Measurements from ENCODE around the gene MRAS.
"Not testable (repeated sequence)": the region's sequence is repeated elsewhere in the genome, so short reads cannot be mapped to it uniquely, and the experiment has no call there.

MRAS gene

DNA sequence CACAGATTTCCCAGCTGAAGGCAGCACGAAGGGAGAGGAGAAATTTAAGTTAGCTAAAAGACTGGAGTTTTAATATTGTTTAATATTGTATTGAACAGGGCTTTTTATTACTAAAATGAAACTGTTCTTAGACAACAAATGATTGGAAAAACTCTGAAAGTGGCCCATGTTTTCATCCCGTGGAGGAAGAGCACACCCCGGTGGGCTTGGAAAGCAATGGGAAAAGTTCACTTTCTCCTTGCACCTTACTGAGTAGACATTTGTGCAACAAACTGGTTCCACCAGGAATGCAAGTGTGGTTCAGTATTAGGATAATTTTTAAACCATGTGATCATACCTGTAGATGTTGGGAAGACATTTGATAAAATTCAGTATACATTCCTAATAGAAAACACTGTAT is 77.8 kb downstream of the MRAS start:
- DNase-seq = no peak

DNA sequence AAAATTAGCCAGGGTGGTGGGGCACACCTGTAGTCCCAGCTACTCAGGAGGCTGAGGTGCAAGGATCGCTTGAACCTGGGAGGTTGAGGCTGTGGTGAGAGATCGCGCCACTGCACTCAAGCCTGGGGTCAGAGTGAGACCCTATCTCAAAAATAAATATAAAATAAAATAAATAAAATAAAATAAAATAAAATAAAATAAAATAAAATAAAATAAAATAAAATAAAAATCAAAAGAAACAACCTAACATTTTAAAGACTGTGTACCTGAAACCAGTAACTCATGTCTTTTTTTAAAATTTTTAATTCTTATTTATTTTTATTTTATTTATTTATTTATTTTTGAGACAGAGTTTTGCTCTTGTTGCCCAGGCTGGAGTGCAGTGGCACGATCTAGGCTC is 78.4 kb downstream of the MRAS start:
- DNase-seq = not testable (repeated sequence)

DNA sequence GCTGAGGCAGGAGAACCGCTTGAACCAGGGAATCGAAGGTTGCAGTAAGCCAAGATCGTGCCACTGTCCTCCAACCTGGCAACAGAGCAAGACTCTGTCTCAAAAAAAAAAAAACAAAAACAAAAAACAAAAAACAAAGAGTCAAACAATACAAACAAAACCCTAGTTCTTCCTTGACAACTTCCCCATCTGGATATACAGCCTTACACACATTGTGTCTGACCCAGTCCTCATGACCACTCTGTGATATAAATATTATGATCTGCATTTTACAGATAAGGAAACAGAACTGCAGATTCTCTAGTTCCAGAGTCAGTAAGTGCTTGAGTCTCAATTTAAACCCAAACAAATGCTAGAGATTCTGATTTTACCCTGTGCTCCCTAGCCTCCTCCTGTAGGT is 81.3 kb downstream of the MRAS start:
- DNase-seq = no peak

DNA sequence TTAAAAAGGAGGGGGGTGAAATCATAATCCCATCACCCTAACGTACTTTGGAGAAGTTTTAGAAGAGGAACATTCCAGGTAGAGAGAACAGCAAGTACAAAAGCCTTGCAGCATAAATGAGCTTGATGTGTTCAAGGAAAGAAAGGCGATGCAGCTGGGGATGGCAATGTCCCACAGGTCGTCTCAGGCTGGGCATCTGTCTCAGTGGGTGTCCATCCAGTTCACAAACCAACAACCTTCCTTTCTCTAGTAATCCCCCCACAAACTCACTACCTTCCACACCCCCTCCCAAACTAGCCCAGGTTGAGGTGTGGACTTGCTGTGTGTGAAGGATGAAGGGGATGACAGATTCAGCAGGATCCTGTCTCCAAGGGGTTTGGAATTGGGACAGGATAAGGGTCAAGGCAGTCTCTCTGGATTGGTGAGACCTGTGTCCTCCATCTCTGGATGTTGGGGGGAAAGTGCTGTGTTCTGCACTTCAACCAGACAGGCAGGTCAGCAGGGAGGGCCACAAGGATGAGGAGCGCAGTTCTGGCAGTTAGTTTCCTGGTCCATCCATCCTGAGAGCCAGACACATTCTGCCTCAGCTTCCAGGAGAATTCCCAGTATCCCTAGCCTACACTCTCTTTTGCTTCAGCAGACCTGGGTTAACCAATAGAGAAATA is 84.3 kb downstream of the MRAS start:
- DNase-seq = no peak

DNA sequence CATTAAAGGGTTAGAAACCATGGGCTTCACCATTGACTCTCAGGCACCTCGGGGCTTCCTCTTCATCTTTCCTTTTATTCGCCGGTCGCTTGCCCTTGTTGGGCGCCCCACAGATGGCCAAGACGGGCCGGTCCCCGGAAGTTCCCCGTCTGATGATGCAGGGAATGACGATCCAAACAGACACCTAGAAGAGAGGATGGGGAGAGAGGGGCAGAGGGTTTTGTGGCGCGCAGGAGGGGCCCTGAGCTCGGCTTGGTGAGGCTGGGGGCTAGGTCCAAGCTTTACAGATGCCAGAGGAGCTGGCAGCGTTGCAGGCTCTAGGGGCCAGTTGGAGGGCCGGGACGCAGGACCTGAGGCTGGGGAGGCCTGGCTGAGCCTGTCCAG is 85.5 kb downstream of the MRAS start:
- DNase-seq = no peak

DNA sequence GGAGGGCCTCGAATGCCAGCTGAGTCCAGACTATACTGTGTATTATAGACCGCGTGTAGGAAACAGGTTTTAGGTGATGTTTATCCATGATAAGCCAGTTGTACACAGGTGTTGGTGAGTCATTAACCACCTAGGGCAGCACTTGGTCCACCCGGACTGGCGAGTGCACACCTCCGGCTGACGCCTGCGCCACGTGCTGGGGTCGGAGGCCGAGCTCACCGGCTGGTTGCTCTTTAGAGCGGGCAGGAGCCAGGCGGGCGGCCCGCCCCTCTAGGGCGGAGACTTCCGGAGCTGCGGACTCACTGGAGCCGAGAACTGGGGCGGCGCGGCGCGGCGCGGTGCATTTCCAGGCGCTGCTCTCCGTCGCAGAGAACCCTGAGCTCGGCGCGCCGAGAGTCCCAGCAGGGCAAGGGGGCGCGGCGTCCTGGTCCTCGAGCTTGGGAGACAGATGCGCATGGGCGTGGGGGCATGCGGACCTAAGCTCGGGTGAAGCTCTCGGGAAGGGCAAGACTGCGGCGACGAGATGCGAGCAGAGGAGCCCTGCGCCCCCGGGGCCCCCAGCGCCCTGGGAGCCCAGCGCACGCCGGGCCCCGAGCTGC is 86.0 kb downstream of the MRAS start, which contains the start of gene ESYT3:
TSS of gene ESYT3 (plus strand) at position 341 of the 599 bp plus-strand sequence. CDS start at position 524, 183 bp downstream.
- DNase-seq = peak; percentile 23

DNA sequence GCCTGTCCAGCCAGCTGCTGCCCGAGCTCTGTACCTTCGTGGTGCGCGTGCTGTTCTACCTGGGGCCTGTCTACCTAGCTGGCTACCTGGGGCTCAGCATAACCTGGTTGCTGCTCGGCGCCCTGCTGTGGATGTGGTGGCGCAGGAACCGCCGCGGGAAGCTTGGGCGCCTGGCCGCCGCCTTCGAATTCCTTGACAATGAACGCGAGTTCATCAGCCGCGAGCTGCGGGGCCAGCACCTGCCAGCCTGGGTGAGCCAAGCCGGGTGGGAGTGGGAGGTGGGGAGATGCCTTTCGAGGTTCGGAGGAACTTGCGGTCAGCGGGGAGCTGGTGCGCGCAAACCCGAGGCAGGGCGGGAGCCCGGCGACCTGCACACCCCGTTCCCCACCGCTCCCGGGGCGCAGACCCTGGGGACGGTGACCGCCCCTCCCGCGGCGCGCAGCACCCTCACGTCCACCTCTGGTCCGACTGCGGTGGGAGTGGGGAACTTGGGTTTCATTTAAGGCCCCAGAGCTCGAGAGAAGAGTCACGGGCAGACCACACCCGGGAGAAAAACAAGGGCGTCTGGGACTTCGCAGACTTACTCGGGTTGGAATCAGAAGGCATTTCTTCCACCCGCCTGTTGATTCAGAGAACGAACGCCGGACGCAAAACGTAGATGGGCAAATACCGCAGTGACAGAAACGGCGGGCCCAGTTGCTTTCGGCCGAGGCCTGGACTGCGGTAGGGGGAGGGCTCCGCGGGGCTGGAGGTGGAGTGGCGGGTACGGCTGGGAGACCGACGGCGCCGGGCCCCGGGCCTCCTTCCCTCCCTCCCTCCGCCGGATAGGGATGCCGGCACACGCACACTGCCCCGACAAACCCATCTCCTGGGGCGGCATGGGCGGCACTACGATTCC is 86.7 kb downstream of the MRAS start:
- no peak for DNase-seq

DNA sequence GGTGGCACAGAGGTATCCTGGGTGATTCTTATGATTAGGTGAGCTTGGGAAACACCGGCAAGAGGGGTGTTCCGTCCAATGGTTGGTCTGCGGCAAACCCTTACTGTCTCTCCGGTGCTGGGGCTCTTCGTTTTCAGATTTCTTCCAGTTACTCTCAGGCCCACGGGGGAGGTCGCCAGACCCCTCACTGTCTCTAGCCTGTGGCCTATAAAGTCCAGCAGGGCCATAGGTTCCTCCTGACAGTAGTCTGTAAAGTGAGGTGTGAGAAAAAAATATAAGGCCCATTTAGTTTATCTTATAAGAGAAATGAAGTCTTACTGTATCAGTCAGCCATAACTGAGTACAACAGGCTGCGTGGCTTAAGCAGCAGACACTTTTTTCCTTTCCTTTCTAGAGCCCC is 87.5 kb downstream of the MRAS start:
- DNase-seq = no peak

DNA sequence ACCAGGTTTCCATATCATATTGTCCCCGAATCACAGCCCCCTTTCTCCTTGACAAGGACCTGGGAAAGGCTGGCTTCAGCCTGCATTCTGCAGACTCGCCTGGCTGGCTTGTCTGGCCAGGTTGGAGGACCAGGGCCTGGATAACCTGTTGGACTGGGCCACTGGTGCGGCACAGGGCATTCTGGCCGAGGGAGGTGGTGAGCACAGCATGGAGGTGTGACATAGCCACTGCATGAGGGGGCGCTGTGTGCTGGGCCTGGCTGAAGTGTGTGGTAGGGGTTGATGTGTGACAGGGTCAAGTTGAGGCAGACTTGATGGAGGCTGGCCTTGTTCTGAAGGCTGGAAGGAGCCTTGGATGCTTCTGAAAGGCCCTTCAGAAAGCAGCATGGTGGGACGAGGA is 88.9 kb downstream of the MRAS start:
- DNase-seq = no peak

DNA sequence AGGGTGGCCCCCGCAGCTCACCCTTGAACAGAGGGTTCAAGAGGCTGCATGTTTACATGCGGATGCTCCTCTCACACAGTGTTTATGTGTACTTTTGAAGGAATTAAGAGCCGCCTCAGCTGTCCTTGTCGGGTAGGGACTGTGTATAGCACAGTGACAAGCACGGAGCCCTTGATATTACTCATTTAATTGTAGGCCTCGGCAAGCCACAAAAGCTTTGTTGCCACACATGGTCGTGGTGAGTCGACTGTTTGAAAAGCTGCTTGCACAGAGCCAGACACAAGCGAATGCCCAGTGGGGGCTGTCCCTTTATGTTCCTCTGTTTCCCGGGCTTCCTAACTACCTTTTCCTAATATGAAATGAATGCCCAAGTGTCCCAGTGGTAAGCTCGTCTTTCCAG is 90.5 kb downstream of the MRAS start:
- DNase-seq = no peak

DNA sequence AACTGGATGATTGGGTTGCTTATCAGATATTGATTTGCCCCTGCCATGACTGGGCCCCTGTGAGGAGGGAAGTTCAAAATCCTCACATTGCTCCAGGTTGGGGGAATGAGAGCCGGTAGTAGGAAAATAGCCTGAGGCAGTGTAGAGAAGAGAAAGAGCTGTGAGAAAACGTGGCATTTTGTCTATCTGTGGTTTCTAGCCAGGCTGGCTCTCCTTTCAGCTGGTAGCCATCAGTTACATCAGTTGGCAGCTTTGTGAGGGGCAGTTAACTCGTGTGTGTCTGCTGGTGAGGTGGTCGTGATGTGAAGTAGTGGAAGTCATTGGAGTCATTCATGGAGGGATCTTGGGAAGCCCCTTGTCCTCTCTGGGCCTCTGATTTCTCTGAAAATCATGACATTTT is 91.3 kb downstream of the MRAS start:
- DNase-seq = no peak

DNA sequence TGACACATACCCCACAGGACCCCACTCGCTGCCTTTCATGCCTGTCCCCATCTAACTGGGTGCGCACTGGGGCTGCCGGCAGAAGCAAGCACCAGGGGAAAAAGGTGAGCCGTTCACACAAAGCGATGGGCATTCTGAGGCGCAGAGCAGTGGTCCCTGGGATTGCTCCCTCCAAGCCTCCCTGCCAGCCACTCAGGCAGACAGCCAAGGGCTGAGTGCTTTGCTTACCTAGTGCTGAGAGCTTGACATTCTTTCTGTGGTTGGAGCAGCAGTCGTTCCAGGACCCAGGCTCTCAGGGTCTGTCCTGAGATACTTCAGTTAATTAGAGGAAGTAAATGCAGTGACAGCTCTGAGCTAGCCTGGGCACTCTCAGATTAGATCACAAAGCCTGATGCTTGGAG is 91.7 kb downstream of the MRAS start:
- peak; percentile 83 for DNase-seq

DNA sequence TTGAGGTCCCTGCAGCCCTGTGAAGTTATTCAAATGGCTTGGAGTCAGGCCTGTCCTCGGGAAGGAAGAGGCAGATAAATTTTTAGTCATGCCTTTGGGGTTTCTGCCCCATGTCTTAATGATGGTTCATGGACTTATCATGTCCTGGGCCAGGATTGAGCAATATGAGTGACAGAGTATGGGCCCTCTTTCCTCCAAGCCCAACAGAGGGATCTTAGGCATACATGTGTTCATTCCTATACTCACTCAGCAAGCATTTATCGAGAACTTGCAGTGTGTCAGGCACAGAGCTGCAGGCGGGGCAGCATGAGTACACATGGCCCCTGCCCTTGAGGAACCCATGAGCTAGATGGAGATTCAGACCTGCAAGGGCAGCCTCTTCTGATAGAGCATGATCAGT is 92.2 kb downstream of the MRAS start:
- DNase-seq = no peak

DNA sequence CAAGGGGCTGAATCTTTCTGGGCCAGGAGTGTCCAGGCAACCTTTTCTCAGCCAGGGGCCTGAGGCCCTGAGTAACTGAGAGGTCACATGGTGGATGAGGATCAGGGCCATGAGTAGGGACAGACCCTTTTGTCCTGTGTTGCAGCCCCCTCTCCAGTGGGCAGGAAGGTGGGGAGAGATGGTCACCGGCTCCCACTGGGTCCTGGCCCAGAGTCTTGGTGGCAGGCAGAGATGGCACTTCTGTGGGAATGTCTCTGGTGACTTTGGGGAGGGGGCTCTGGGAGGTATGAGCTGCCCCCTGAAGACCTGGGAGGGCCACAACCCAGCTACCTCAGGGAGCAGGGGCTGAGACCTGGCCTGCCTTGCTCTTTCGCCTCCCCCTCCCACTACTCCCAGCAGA is 92.9 kb downstream of the MRAS start:
- DNase-seq = no peak

DNA sequence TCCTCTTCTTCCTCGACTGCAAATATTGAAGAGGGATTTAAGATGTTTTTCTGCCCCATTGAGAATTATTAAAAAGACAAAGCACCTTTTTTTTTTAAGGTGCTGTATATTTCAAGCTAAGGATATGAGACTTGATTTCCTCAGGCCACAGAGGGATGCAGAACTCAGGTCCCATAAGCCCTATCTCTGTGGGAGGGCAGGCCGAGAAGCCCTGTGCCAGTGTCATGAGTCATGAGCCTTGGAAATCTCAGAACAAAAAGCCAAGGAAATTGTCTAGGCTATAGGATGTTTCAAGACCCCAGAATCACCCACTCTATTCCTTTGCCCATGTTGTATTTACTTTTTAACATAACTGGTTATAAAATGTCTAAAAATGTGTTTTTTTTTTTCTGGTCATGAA is 93.4 kb downstream of the MRAS start:
- DNase-seq = no peak

DNA sequence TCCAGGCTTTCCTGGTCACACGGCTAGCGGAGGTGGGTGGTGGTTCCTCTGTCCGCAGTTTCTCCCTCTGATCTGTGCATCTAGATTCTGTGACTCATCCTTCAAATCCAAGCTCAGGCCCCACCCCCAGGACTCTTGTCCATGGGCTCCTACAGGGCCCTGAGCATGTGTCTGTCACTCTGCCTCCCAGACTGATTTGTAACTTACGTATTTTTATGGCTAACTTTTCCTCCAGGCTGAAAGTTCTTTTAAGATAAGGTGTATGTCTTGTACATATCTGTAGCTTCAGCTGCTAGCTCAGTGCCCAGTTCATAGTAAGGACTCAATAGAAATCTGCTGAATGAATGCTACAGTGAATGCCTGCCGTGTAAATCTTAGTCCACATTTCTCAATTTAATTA is 94.1 kb downstream of the MRAS start:
- DNase-seq = no peak

DNA sequence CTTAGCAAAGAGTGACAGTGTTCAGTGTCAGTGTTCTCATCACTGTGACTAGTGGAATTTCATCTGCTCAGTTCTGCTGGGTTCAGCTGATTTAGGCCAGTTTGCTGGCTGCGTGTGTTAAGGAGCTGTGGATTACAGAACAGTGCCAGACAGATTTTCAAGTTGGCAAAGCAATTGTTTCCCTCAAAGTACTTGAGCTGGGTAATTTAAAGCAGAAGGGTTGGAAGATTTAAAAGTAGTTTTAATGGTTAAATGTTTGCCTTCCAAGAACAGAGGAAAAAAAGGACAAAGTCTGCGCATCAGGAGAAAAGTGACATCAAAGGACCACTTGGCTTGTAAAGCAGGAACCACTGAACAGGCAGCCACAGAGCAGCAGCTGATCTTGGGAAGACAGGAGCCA is 94.7 kb downstream of the MRAS start:
- no peak for DNase-seq

DNA sequence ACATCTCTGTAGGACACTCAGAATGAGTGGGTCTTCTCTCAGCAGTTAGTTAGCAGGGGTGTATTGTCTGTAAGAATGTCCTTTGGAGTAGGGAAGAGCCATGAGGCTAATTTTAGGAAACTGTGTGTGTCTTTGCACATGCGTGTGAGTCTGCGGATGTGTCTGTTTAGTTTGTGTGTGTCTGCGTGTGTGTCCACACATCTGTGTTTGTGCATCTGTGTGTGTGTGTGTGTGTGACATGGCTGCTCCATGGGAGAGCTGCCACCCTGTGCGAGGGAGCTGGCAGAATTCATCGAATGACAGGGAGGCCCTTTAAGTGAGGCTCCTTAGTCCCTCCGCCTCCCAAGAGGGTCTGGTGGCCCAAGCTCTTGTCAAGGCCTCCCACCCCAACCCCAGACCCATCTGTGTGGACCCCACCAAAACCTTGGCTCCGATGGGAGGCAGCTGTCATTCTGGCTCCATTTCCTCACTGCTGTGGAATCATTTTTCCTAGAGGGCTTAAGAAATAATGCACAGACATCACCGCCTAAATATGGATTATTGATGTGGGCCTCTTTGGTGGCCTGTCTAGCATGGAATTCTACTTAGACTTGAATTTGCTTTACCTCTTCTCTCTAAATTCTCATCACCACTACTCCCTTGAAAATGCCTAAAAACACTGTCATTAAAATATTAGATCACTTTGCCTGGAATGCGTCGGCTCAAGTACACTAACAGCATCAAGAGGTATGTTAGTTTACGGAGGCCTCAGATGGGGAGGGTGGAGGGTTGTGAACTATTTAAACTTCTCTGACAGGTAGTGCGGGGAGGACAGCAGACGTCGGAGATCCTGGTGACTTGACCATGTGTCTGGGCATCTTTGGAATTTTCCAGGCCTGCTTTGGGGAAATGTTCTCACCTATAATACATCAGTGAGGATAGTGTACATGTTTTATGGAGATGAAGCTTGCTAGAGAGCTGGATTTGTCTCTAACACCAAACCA is 95.4 kb downstream of the MRAS start:
- no peak for DNase-seq

DNA sequence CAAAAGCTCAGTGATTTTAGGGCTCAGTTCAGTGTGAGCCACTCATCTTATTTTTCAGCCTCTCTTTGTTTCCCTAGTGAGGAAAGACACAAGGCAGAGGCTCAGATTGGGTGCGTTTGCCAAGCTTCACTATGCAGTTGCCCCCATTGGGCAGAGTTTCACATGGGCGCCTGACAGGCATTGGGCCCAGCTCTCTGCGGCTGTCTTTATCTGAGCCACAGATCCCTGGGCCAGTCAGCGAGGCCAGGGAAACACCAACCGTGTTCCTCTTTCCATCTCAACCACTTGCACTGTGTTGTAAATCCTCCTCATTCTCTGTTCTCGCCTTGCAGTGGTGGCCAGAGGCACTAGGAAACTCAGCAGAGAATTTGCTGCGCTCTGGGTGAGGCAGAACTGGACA is 96.9 kb downstream of the MRAS start:
- DNase-seq = no peak

DNA sequence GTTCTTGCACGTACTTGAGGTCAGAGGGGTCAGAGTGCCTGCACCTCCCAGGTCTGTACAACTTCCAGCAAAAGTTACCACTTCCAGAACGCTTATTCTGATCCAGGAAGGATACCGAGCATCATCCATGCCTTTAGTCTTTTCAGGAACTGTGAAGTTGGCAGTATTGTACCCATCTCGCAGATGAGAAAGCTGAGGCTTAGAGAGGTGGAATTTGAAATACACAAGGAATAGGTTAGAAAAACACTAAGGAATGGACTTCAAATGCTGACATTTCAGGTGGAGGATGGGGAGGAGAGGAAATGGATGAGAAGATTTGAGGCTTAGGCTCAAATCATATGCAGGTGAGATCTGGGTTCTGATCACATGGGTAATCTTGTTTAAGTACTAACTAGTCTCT is 97.3 kb downstream of the MRAS start:
- no peak for DNase-seq

DNA sequence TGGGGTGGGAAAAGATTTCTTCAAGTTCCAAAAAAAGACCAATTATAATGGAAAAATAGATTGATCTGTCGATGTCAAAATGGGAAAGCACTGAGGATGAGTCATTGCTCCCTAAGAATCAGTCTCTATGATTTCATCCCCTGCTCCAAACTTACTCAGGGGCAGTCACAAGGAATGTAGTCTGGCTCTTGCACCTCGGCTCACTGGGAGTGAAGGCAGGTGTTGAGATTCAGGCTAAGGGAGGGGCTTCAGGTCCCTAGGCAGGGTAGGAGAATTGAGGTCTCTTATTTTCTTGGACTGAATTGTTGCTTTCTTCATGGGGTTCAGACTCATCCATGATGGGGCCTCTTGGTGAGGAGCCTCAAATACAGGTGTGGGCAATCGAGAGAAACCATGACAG is 100.3 kb downstream of the MRAS start:
- DNase-seq = no peak

DNA sequence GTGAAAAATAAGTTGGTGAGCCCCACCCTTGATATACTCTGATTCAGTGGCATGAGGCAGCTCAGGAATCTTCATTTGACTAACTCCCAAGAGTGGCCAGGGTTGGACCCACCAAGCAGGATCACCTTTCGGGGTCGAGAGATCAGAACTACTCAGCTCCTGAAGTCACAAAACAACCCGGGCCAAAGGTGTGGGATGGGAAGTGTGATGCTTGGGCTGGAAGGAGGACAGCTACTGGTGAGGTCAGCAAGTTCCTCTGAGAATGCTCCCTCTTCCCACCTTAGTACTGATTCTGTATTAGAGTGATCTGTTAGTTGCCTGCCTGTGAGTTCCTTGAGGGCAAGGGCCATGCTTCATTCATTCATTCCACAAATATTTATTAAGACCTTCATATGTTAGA is 101.1 kb downstream of the MRAS start:
- no peak for DNase-seq

DNA sequence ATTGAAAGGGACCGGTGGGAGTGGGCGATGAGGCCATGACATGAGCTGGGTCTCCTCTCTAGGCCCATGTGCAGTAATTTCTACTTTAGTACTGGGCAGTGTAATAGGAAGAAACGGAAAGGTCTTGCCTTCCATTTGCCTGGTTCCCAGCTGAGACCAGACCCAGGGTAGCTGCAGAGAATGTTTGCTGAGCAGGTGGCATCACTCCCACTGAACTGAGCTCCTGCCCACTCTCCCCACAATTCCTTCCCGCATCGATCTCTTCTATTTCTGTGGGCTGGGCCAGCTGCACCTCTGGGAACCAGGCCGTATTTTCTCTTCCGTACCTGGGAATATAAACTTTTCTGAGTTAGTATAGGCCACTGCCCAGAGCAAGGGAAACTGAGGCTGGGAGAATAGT is 101.8 kb downstream of the MRAS start:
- DNase-seq = no peak

Data from NCI-H1092 treated with DMSO at 0.1 percent for 48 hours (cell line).